Right atrium auricular region (tissue), 2 donors: ENCODE data around the gene SEMA4B. TPM values are rescaled to one million over a fixed set of nuclear protein-coding genes. Genes with fewer than 3 reads are reported as not detected.
"Not testable (repeated sequence)": the region's sequence is repeated elsewhere in the genome, so short reads cannot be mapped to it uniquely, and the experiment has no call there.

Experiments
- DNase-seq: peaks from one replicate; pipeline ENCODE4 v3.0.0-alpha.2; 2019; ENCODE audit warnings: low spot score
- H3K27ac ChIP-seq, 2 donors: fragments of 200-600 bp; sonication (generic); 1 replicate in 1 of 2; 2 replicates in 1 of 2; pipeline ENCODE4 v1.5.1; 2016 to 2019
- H3K27me3 ChIP-seq, 2 donors: fragments of 200-600 bp; sonication (generic); one replicate each; pipeline versions ENCODE4 v1.5.1 to v1.6.0; 2017 to 2019
- H3K36me3 ChIP-seq: fragments of 200-600 bp; sonication (generic); one replicate; pipeline ENCODE4 v1.5.1; 2016
- H3K4me1 ChIP-seq, 2 donors: fragments of 200-600 bp; sonication (generic); one replicate each; pipeline versions ENCODE4 v1.5.1 to v1.6.0; 2017 to 2019
- H3K4me3 ChIP-seq, 2 donors: fragments of 200-600 bp; sonication (generic); 1 replicate in 1 of 2; 2 replicates in 1 of 2; pipeline ENCODE4 v1.5.1; 2017 to 2019; ENCODE audit warnings: mild to moderate bottlenecking in 1 of 2, moderate library complexity in 1 of 2
- H3K9me3 ChIP-seq, 2 donors: fragments of 200-600 bp; sonication (generic); one replicate each; pipeline ENCODE4 v1.5.1; 2019
- total RNA-seq, 2 donors: library from RNA; depleted of rRNA; stranded (reverse); fragments of >200 nt; gene quantifications; one replicate each; pipeline ENCODE4 v1.1.0, GENCODE V29; 2016
- TF ChIP-seq, protein P1 (sequence below), 2 donors: fragments of 200-600 bp; sonication (generic); IDR thresholded peaks; one replicate each; pipeline ENCODE4 v1.5.1; 2019; ENCODE audit warnings: antibody characterized with exemption in 2 of 2

Gene SEMA4B
- total RNA-seq, 2 donors from 2014 or later = 22.1 to 31.6 TPM

DNA sequence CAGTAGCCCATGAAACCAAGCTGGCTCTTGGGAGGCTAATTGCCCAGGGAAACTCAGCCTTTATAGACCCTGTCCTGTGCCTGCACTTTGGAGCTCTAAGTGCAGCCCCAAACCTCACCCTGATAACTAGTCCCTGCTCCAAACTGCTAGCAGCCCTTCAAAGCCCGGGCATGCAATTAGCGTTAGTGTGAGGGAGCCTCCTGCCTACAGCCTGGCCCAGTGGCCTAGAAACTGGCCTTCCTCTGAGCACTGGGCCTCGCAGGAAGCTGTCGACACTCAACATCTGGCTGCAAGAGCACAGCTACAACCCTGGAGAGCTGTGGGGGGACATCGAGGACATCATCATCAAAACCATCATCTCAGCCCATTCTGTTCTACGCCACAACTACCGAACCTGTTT is 56.6 kb downstream of the SEMA4B start:
- Histone ChIP-seq H3K27ac (no peak overlapping the region), H3K27me3 (no peaks in the 10 kb centered on the region), H3K4me1 (no peaks in the 10 kb centered on the region), H3K9me3 (no peaks in the 10 kb centered on the region), H3K4me3 (no peak overlapping the region), H3K36me3 (no peaks in the 10 kb centered on the region)
- TF ChIP-seq, protein P1, sequence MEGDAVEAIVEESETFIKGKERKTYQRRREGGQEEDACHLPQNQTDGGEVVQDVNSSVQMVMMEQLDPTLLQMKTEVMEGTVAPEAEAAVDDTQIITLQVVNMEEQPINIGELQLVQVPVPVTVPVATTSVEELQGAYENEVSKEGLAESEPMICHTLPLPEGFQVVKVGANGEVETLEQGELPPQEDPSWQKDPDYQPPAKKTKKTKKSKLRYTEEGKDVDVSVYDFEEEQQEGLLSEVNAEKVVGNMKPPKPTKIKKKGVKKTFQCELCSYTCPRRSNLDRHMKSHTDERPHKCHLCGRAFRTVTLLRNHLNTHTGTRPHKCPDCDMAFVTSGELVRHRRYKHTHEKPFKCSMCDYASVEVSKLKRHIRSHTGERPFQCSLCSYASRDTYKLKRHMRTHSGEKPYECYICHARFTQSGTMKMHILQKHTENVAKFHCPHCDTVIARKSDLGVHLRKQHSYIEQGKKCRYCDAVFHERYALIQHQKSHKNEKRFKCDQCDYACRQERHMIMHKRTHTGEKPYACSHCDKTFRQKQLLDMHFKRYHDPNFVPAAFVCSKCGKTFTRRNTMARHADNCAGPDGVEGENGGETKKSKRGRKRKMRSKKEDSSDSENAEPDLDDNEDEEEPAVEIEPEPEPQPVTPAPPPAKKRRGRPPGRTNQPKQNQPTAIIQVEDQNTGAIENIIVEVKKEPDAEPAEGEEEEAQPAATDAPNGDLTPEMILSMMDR (IDR thresholded peaks at IDR 0.05) = no peak
- no peak for DNase-seq

DNA sequence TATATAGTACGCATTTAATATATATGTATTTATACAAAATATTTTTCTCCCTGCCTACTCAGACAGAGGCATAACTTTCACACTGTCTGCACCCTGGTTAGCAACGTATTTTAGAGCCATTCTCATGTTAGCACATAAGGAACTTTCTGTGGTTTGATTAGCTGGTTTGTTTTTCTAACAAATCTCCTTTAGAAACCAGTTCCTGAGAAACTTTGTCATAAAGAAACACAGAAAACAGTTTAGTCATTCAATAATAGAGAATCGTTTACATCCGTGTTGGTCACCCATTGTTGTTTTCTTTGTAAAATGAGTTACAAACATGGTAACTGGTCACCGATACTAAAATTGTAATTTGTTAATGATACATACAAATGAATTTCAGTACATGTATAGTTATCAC is 58.4 kb downstream of the SEMA4B start:
- Histone ChIP-seq H3K9me3 (no peaks in the 10 kb centered on the region), H3K27ac (no peak overlapping the region), H3K36me3 (no peaks in the 10 kb centered on the region), H3K27me3 (no peaks in the 10 kb centered on the region), H3K4me3 (no peak overlapping the region), H3K4me1 (peaks cover 0 to 4% of the 10 kb centered on the region in 2 donors)
- DNase-seq = no peak
- TF ChIP-seq, protein P1 (IDR thresholded peaks at IDR 0.05) = no peak

DNA sequence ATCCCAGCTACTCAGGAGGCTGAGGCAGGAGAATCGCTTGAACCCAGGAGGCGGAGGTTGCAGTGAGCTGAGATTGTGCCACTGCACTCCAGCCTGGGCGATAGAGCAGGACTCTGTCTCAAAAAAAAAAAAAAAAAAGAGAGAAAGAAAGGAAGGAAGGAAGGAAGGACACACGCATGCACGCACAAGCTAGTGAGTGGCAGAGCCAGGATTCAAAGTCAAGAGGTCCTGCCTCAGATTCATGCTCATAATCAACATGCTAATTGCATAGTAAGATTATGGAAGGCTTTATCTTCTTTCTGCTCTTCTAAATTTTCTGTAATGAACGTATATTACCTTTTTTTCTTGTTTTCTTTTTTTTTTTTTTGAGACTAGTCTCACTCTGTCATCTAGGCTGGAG is 59.6 kb downstream of the SEMA4B start:
- H3K4me1 ChIP-seq = peaks cover 0 to 11% of the 10 kb centered on the region in 2 donors
- not testable (repeated sequence) for H3K4me3 ChIP-seq, H3K36me3 ChIP-seq, H3K27me3 ChIP-seq, DNase-seq, H3K27ac ChIP-seq, H3K9me3 ChIP-seq

DNA sequence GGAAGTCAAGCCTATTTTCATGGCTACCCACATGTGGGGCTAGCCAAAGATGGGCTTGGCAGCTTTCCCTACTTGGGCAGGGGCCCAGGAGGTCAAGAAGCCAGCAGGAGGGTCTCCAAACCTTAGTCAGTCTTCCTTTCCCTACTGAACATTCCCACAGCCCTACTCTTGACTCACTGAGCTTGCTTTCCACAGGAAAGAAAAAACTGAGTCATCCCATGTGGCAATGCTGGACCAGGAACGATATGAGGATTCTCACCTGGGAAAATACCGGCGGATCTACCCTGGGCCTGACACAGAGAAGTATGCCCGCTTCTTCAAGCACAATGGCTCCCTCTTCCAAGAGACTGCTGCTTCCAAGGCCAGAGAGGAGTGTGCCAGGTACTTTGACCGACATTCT is 60.7 kb downstream of the SEMA4B start:
- TF ChIP-seq, protein P1 (IDR thresholded peaks at IDR 0.05) = no peak
- no peaks in the 10 kb centered on the region for H3K9me3 ChIP-seq
- H3K4me1 ChIP-seq = peaks cover 0 to 16% of the 10 kb centered on the region in 2 donors
- H3K36me3 ChIP-seq = no peaks in the 10 kb centered on the region
- no peak for DNase-seq
- no peak overlapping the region for H3K4me3 ChIP-seq
- H3K27ac ChIP-seq = no peak overlapping the region
- H3K27me3 ChIP-seq = no peaks in the 10 kb centered on the region

DNA sequence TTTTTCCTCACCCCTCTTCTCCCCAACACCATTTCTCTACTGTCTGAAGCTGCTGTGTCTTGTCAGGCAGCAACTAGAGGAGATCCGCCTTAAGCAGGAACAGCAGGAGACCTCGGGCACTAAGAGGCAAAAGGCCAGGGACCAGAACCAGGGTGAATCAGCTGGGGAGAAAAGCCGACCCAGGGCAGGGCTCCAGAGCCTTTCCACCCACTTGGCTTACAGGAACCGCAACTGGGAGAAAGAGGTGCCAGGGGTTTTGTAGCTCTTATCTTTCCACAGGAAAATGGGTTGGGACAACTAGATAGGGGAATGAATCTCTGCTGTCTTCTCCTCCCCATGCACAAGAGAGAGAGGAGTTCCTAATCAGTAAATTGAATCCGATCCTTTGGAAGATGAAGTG is 61.3 kb downstream of the SEMA4B start:
- Histone ChIP-seq H3K4me1 (peaks cover 0 to 22% of the 10 kb centered on the region in 2 donors), H3K36me3 (peaks cover 3% of the 10 kb centered on the region), H3K27ac (no peak overlapping the region), H3K27me3 (no peaks in the 10 kb centered on the region), H3K4me3 (no peak overlapping the region), H3K9me3 (no peaks in the 10 kb centered on the region)
- DNase-seq = no peak
- TF ChIP-seq, protein P1 (IDR thresholded peaks at IDR 0.05) = no peak

DNA sequence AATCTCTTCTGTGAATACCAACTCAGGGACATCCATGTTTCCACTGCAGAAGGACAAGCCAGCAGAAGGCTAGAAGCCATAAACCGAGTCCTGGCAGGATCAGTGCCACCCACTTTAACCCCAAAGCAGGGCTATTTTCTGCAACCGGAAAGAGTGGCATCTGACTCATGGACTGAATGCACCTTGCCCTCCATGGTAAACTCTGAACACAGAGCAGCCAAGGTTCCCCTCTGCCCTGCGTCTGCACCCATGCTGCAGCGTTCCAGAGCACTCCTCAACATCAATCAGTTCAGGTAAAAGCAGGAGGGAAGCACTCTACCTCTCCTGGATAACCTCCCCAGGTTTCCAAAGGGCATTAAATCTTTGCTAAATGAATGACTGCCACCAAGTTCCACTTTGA is 63.5 kb downstream of the SEMA4B start:
- Histone ChIP-seq H3K9me3 (no peaks in the 10 kb centered on the region), H3K27me3 (no peaks in the 10 kb centered on the region), H3K4me3 (peak overlapping the region; percentile 77 to 86), H3K27ac (peak overlapping the region; percentile 98 to 99), H3K36me3 (peaks cover 11% of the 10 kb centered on the region), H3K4me1 (peaks cover 0 to 42% of the 10 kb centered on the region in 2 donors)
- TF ChIP-seq, protein P1 (IDR thresholded peaks at IDR 0.05) = no peak
- no peak for DNase-seq
